Measurements from ENCODE around the gene TUT1.
"Not testable (repeated sequence)": the region's sequence is repeated elsewhere in the genome, so short reads cannot be mapped to it uniquely, and the experiment has no call there.

TUT1 gene

DNA sequence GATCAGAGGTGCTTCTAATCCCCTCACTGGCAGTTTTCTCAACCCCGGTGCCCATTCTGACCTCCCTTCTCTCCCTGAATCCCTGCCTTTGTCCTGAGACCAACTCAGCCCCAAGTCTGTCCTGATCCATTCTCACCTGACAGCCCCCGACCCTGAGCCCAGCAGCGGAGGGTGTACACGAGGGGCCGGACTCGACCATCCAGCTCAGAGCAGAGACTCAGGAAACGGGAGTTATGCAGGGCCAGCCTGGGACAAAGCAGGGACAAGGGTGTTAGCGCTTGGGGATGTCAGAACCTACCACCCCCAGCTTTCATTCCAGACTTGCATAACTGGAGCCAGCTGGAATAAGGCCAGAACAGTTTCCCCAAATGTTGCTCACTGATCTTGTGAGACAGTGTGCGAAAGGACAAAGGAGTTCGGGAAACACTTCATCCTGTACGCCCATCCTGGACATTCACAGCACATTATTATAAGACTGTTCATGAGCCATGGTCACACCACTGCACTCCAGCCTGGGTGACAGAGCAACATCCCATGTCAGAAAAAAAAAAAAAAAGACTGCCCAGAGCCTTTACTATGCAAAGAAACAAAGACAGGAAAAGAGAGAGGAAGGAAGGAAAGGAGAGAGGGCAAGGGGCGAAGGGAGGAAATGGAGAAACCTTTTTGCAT is 14.1 kb downstream of the TUT1 start:
- DNase-seq, result no peak

DNA sequence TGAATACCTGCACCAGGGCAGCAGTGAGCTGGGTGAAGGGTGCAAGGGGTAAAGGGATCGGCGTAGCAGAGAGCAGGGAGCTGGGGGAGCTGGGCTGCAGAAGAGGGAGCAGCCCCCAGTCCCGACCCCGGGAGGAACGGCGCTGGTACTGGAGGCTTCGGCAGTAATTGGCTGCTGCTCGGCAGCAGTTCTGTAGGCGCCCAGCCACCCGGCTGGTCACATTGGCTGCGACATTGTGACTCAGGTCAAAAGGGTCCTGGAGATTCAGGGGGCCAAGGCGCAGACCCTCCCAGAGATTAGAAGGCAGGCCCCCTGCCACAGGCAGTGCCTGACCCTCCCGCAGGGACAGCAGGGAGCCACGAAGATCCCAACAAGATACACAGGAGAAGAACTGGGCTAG is 15.5 kb downstream of the TUT1 start:
- DNase-seq, result no peak

GRCh38 chr11:62575156-62575555 is 16.2 kb downstream of the TUT1 start:
- DNase-seq, result no peak

DNA sequence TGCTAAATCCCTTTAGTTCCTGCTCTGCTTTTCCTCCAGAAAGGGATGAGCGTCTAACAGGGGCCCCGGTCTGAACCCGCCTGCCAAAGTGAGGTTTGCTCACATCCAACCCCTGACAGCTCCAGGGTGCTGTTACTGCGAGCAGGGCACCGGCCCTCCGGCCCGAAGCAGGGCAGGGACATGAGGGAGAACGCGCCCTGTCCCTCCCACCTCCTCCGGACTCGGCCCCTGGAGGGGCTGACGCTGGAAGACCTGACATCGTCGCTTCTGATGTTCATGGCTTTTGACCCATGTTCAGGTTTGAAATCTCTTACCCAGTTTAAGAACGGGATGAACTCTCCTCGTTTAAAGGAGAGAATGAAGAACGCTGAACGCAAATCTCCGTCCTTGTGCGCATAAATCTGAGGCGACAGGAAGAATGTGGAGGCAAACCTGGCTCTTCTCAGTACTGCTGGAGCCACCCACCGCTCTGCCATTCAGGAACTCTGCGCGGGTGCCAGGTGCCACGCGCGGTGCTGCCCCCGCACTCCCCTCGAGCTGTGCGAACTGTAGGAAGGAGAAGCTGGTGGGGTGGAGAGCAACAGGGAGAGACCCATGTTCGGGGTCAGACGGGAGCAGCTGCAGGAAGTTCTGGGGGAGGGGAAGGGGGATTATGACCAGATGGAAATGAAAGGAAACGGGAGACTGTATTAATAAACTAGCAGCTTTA is 16.8 kb downstream of the TUT1 start:
- DNase-seq, result peak; percentile 64

- DNase-seq, result peak; percentile 99
These were observed 17.5 kb downstream of the TUT1 start, which contains the start of gene EEF1G for GRCh38 chr11:62573592-62574362. EEF1G (minus strand) TSS chr11:62573891; CDS start chr11:62573842, 49 bp downstream.

DNA sequence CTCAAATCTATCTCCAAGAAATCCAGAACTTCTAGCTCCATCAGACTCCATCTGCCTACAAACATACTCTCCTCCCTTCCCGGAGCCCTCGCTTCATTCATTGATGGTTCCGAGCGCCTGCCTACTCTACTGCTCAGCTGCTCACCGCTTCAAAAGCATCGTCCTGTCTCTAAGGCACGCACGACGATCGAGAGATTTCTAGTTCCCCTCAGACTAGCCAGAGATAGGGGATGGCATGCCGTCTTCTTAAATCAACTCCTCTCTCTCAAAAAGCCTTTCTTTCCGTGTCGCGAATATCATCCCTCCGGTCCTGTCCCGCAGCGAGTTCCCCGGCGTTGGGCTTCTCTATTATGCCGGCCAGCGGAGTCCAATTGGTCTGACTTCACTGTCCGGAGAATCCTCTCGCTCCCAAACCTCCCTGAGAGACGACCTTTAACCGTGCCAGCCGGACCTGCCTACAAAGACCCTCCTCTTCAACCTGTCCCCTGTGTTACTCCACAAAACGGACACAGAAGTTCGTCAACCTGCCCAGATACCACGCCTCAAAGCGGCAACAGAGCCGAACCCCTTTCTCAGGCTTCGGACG is 18.2 kb downstream of the TUT1 start:
- peak; percentile 52 for DNase-seq

DNA sequence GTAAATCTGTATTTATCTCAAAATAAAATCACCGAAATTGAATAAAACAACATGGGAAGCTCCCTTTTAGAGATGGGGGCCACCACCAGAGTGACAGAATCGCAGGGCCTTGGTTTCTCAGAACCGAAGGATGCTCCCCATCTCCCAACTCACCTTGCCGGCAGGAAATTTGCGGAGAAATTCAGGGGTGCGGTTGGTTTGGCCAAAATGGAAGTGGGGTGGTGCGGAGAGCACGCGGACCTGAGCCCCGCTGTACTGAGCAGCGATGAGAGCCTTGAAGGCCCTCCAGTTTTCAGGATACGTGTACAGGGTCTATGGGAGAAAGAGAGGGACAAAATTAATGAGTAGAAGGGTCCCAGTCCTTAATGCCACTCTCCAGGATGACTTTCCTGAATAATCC is 18.9 kb downstream of the TUT1 start:
- DNase-seq, result no peak

DNA sequence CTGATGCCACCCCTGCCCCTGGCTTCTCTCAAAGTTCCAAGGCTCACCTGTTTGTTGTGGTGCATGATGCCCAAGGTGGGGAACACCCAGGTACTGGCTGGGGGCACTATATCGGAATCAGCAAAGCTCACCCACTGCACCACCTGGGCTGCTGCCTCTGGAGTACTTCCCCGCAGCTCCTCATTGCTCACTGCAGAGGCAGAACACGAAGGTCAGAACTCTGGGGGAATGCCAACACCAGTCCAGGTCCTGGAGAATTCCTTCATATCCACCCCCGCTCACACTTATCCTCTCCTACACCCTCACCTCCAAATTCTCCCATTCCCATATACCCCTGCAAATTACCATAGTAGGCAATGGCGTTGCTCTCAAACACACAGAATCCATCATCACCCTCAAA is 19.8 kb downstream of the TUT1 start:
- not testable (repeated sequence) for DNase-seq

- DNase-seq, result not testable (repeated sequence)
These were observed 20.4 kb downstream of the TUT1 start for GRCh38 chr11:62570903-62571302.

DNA sequence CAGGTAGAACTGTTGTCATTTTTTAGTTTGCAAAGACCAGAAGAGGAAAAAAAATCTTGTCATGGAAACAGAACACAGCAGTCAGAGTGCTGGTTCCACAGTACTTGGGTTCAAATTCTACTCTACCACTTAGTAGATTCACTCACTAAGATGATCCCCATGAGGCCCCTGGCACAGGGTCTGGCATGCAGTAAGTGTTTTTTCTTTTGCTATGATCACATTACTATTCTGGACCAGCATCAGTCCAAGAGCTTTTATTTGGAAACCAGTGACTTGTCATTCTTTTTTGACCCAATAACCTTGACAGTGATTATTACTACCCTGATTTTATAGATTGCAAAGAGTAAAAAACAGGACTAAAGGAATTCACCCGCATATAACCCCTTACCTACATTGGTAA is 21.7 kb downstream of the TUT1 start:
- DNase-seq, result no peak

DNA sequence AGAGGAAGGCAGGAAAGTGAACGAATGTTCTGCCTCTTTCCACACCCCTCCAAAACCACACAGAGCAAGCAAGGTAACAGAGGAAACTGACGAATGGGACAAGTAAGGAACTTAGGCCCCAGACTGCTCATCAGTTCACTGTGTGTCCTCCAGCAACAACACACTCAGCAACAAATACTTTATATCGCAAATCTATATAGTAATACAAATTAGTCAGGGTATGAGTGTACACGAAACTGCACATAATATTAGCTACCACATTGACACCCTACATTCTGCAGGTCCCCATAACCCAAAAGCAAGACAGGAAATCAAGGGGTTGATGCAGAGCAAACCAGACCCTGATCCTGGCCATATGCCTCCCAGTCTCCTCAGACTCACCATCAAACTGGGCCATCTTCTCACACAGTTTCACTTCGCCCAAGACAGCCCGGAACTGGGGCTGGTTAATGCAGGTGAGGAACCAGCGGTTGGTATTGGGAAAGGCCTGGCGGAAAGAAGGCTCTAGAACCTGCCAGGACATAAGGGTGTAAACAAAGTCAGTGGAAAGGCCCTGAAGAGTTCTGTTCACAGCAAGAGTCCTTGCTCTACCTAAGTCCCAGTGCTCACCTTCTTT is 24.2 kb downstream of the TUT1 start:
- DNase-seq, result no peak

GRCh38 chr11:62566247-62566646 is 25.1 kb downstream of the TUT1 start:
- no peak for DNase-seq

GRCh38 chr11:62565100-62565802 is 26.1 kb downstream of the TUT1 start:
- DNase-seq, result no peak

- DNase-seq, result not testable (repeated sequence)
These were observed 29.6 kb downstream of the TUT1 start for GRCh38 chr11:62561677-62562230.

DNA sequence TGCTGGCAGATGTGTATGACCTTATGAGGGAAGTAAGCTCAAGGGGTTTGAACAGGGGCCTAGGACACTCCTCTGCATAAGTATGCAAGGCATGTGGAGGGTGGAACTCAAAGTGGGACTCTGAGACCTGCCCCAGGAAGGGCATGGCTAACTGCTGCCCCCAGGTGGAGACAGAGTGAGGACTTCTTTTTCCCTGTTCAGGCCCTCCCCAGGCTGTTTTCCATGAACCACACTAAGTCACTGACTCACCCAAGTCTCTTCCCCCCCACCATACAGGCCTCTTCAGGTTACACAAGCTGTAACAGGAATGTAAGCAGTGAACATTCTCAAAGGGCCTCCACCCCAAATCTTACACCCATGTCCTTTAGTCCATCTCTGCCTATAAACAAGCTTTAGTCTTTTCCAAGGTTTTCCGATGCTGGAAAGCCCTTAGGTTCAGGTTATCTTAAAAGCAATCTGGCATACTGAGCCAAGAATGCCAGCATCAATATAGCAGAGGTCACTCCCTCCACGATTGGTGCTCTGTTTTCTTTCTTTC is 30.7 kb downstream of the TUT1 start:
- DNase-seq, result peak; percentile 39

GRCh38 chr11:62559626-62560025 is 31.7 kb downstream of the TUT1 start:
- not testable (repeated sequence) for DNase-seq

GRCh38 chr11:62559204-62559603 is 32.1 kb downstream of the TUT1 start:
- no peak for DNase-seq

GRCh38 chr11:62558669-62559068 is 32.7 kb downstream of the TUT1 start:
- DNase-seq, result no peak

DNA sequence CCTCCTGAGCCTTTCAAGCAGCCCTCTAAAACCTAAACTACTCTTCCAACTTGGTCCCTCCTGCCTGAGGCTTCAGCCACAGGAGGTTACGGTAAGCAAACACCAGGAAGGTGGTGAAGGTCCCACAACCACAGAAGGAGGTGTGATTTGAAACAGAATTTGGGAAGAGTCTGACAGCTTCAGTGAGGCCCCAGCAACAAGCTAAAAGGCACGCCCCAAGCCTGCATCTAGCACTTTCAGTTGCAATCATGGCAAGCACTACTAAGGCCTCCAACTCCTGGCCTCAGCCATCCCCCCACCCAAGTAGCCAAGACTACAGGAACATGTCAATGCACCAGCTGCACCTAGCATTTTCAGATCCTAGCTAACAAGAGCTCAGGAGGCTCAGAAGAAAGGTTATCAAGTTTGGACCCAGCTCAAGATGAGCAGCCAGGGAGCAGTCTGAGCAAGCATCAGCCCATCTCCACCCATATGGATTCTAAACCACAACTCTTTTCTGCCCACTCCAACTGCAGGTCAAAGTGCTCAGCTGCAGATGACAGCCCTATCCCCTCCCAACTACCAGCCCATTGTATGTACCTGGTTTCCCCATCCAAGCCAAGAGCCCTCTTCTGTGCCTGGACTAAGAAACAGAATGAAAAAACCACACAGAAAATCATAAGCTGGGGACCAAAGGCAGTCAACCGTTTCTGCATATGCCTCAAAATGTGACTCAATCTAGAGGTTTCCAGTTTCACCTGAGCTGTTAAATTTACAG is 34.3 kb downstream of the TUT1 start:
- DNase-seq, result no peak

DNA sequence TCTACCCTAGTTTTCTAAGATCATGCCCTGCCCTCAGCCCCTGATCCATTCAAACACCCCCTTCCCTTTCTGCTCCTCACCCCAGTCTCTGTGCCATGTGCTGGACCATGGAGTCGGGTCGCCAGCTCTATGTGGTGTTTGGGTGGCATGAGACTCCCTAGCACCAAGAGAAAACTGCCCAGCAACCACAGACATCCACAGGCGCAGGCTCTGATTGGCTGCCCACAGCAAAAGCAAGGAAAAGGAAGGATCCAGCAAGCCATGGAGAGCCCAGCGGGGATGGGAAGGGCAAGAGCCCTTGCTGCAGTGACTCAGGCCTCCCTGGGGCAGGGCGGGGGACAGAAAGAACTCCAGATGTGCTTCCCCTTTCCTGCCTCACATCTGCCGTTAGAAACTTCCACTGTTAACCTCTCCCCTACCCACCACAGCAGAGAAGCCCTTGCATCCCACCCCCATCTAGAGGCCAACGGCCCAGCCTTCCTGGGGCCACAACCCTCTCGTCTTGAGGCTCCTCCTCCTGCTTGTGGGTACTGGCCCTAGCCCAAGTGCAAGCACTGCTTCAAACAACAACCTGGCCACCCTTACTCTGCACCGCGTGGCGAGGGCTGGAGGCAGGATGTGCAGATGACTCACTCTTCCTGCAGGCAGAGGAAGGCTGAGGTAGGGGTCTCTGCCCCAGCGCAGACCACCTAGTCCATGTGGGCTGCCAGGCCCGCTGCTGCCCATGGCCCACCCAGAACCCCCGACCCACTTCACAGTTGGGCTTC is 35.0 kb downstream of the TUT1 start:
- no peak for DNase-seq
